ENCODE results near the gene CCDC102A. TPM values are rescaled to one million over a fixed set of nuclear protein-coding genes. Genes with fewer than 3 reads are reported as not detected.

Gene CCDC102A
- polyA plus RNA-seq, 3 donors: not detected

- Histone ChIP-seq H3K9me3 (replicated peaks in 1 of 2; ENCODE audit: control insufficient read depth in 1 of 2, insufficient read depth in 1 of 2, low read length in 2 of 2) (no peaks in the 10 kb centered on the region), H3K27me3 (ENCODE audit: control insufficient read depth in 2 of 2, insufficient read depth in 2 of 2, low read length in 2 of 2) (no peaks in the 10 kb centered on the region), H3K79me2 (ENCODE audit: insufficient read depth, low read length) (no peaks in the 10 kb centered on the region), H3K4me1 (ENCODE audit: control insufficient read depth in 1 of 2, insufficient read depth in 2 of 2, low read length in 2 of 2) (no peaks in the 10 kb centered on the region), H3K36me3 (replicated peaks in 1 of 2; ENCODE audit: control insufficient read depth in 1 of 2, insufficient read depth in 2 of 2, low read length in 2 of 2) (no peaks in the 10 kb centered on the region), H4K20me1 (ENCODE audit: insufficient read depth, low read length) (no peaks in the 10 kb centered on the region), H3K27ac (ENCODE audit: low read depth in 1 of 2, low read length in 2 of 2) (no peak overlapping the region), H2AFZ (ENCODE audit: insufficient read depth, low read depth, low read length, poor library complexity, severe bottlenecking) (no peak overlapping the region), H3K4me2 (replicated peaks; ENCODE audit: extremely low read depth, low read length, poor library complexity, severe bottlenecking) (no peak overlapping the region), H3K9ac (ENCODE audit: insufficient read depth, low read length, poor library complexity, severe bottlenecking) (no peak overlapping the region), H3K4me3 (replicated peaks in 1 of 3; ENCODE audit: low read depth in 2 of 3, low read length in 3 of 3) (no peak overlapping the region)
- no peaks in the 10 kb centered on the region for H3K4me1 Mint-ChIP-seq
- intact Hi-C loops (cut with micrococcal nuclease): no loop called here
- WGBS (ENCODE audit: insufficient coverage): 95% methylated on average over 12 of the region's 12 CpGs
- H3K9me3 Mint-ChIP-seq: no peaks in the 10 kb centered on the region
- H3K27me3 Mint-ChIP-seq (ENCODE audit: low read depth in 3 of 3): peaks cover 0 to 5% (median 1%) of the 10 kb centered on the region in 3 donors
- DNase-seq: no peak
- TF ChIP-seq, protein P1, sequence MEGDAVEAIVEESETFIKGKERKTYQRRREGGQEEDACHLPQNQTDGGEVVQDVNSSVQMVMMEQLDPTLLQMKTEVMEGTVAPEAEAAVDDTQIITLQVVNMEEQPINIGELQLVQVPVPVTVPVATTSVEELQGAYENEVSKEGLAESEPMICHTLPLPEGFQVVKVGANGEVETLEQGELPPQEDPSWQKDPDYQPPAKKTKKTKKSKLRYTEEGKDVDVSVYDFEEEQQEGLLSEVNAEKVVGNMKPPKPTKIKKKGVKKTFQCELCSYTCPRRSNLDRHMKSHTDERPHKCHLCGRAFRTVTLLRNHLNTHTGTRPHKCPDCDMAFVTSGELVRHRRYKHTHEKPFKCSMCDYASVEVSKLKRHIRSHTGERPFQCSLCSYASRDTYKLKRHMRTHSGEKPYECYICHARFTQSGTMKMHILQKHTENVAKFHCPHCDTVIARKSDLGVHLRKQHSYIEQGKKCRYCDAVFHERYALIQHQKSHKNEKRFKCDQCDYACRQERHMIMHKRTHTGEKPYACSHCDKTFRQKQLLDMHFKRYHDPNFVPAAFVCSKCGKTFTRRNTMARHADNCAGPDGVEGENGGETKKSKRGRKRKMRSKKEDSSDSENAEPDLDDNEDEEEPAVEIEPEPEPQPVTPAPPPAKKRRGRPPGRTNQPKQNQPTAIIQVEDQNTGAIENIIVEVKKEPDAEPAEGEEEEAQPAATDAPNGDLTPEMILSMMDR (IDR thresholded peaks at IDR 0.05): no peak
- no peak overlapping the region for H3K4me3 Mint-ChIP-seq
- H3K27ac Mint-ChIP-seq: peak overlapping the region in 1 of 7 donors; percentile 54
- no peaks in the 10 kb centered on the region for H3K36me3 Mint-ChIP-seq
These were observed 34.2 kb downstream of the CCDC102A start for GRCh38 chr16:57502048-57502775.

GRCh38 chr16:57501492-57501891 is 34.9 kb downstream of the CCDC102A start:
- Mint-ChIP-seq H3K27me3 (ENCODE audit: low read depth in 3 of 3) (peaks cover 0 to 5% (median 1%) of the 10 kb centered on the region in 3 donors), H3K4me1 (no peaks in the 10 kb centered on the region), H3K4me3 (no peak overlapping the region), H3K36me3 (no peaks in the 10 kb centered on the region), H3K27ac (no peak overlapping the region), H3K9me3 (no peaks in the 10 kb centered on the region)
- DNase-seq: no peak
- Histone ChIP-seq H3K79me2 (ENCODE audit: insufficient read depth, low read length) (no peaks in the 10 kb centered on the region), H3K36me3 (replicated peaks in 1 of 2; ENCODE audit: control insufficient read depth in 1 of 2, insufficient read depth in 2 of 2, low read length in 2 of 2) (no peaks in the 10 kb centered on the region), H3K27me3 (ENCODE audit: control insufficient read depth in 2 of 2, insufficient read depth in 2 of 2, low read length in 2 of 2) (no peaks in the 10 kb centered on the region), H3K9ac (ENCODE audit: insufficient read depth, low read length, poor library complexity, severe bottlenecking) (no peak overlapping the region), H3K27ac (ENCODE audit: low read depth in 1 of 2, low read length in 2 of 2) (no peak overlapping the region), H4K20me1 (ENCODE audit: insufficient read depth, low read length) (no peaks in the 10 kb centered on the region), H3K4me1 (ENCODE audit: control insufficient read depth in 1 of 2, insufficient read depth in 2 of 2, low read length in 2 of 2) (no peaks in the 10 kb centered on the region), H3K4me2 (replicated peaks; ENCODE audit: extremely low read depth, low read length, poor library complexity, severe bottlenecking) (no peak overlapping the region), H3K4me3 (replicated peaks in 1 of 3; ENCODE audit: low read depth in 2 of 3, low read length in 3 of 3) (no peak overlapping the region), H2AFZ (ENCODE audit: insufficient read depth, low read depth, low read length, poor library complexity, severe bottlenecking) (no peak overlapping the region), H3K9me3 (replicated peaks in 1 of 2; ENCODE audit: control insufficient read depth in 1 of 2, insufficient read depth in 1 of 2, low read length in 2 of 2) (no peaks in the 10 kb centered on the region)
- intact Hi-C loops (cut with micrococcal nuclease): no loop called here
- 84% methylated on average over 5 of the region's 7 CpGs for WGBS (ENCODE audit: insufficient coverage)
- TF ChIP-seq, protein P1 (IDR thresholded peaks at IDR 0.05): no peak
